GM12801 (cell line): ENCODE results near the gene ADRA2C.

ENCODE experiments used
- CTCF ChIP-seq: IDR thresholded peaks from one replicate; pipeline ENCODE4 v1.5.1; 2011; ENCODE audit warnings: control low read depth; ENCODE audit not compliant: insufficient read length; ENCODE audit errors: extremely low read depth

ADRA2C gene

DNA sequence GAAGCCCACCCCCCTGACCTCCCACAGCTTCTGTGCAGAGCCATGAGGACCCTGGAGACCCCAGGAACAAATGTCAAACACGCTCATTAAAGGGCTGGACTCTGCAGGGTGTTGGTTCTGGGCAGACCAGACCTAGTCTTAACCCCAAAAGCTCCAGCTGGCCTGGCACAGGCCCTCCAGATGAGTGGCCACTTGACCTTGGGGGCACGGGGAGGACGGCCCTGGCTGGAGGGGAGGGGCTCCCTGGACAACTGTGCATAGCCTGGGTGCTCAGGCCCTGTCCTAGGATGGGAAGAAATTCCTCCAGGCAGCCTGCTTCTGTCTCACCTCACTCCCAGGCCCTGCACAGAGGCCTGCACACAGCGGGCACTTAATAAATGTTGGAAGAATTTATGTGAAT, 9.4 kb downstream of the ADRA2C start:
- no peak for TF ChIP-seq CTCF

- no peak for TF ChIP-seq CTCF
Measured at GRCh38 chr4:3776166-3777032, 10.2 kb downstream of the ADRA2C start.

- TF ChIP-seq CTCF = no peak
Measured at GRCh38 chr4:3777033-3777390, 10.8 kb downstream of the ADRA2C start.

DNA sequence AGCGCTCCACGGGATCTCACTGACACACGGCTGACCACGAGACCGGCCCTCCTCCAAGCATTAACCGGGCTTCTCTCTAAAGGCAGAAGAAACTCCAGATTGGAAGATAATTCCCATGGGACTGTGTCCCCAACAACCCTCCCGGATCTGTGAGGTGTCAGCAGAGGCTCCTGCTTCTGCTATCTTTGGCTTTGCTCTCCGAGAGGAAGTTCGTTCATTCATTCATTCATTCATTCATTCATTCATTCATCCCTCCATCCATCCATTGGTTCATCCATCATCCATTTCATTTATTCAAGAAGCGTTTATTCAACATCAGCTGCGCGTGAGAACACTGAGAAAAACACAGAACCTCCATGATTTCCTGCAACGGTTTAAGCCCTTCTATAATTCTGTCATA, 11.5 kb downstream of the ADRA2C start:
- TF ChIP-seq CTCF = no peak

- TF ChIP-seq CTCF = no peak
Measured at GRCh38 chr4:3779509-3779908, 13.3 kb downstream of the ADRA2C start.

- no peak for TF ChIP-seq CTCF
Measured at GRCh38 chr4:3780347-3781171, 14.4 kb downstream of the ADRA2C start.

DNA sequence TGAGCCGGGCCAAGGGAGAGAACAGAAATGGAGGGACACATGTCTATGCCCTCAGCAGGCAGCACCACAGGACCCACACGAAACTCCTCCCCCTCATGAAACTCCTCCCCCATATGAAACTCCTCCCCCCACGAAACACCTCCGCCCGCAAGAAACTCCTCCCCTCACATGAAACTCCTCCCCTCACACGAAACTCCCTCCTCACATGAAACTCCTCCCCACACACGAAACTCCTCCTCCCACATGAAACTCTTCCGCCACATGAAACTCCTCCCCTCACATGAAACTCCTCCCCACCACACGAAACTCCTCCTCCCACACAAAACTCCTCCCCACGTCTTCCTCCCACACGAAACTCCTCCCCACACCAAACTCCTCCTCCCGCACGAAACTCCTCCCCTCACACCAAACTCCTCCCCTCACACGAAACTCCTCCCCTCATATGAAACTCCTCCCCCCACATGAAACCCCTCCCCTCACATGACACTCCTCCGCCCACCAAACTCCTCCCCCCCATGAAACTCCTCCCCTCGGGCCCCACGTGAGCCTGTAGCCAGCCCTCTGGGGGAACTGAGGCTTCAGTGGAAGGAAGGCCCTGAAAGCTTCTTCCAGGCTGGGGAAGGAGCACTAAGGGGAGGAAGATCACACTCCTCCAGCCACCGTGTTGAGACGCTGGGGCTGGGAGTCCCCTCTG, 15.2 kb downstream of the ADRA2C start:
- TF ChIP-seq CTCF = no peak
